GM23338 (cell line): ENCODE results near the gene DMRT2. TPM values are rescaled to one million over a fixed set of nuclear protein-coding genes. Genes with fewer than 3 reads are reported as not detected.

Source experiments
- ATAC-seq: fragments of 200-7000 bp; cut with Tn5 transposase; 3 replicates; pipeline ENCODE4 v1.9.1; 2020
- DNase-seq: peaks from one replicate; pipeline ENCODE4 v3.0.0-alpha.2; 2015; ENCODE audit warnings: low spot score
- H2AFZ ChIP-seq: fragments of 200-600 bp; sonication (generic); 2 replicates; pipeline ENCODE4 v1.8.0; 2016; ENCODE audit warnings: antibody characterized with exemption, mild to moderate bottlenecking, moderate library complexity
- H3F3A ChIP-seq: fragments of 200-600 bp; sonication (generic); replicated peaks from 2 replicates; pipeline ENCODE4 v1.8.0; 2017; ENCODE audit warnings: antibody characterized with exemption, mixed run types, low read depth
- H3K27ac ChIP-seq: fragments of 200-600 bp; sonication (generic); 2 replicates; pipeline ENCODE4 v1.6.1; 2016; ENCODE audit warnings: low read depth
- H3K27me3 ChIP-seq: fragments of 200-600 bp; sonication (generic); 2 replicates; pipeline ENCODE4 v1.8.0; 2016; ENCODE audit warnings: mild to moderate bottlenecking, mixed run types, moderate library complexity; ENCODE audit not compliant: insufficient read depth
- H3K36me3 ChIP-seq: fragments of 200-600 bp; sonication (generic); 2 replicates; pipeline ENCODE4 v1.8.0; 2016; ENCODE audit warnings: mild to moderate bottlenecking; ENCODE audit not compliant: insufficient read depth
- H3K4me1 ChIP-seq: fragments of 200-600 bp; sonication (generic); 2 replicates; pipeline ENCODE4 v1.8.0; 2016; ENCODE audit warnings: mild to moderate bottlenecking, moderate library complexity; ENCODE audit not compliant: insufficient read depth
- H3K4me2 ChIP-seq: fragments of 200-600 bp; sonication (generic); 2 replicates; pipeline ENCODE4 v1.7.1; 2017; ENCODE audit warnings: mixed run types
- H3K4me3 ChIP-seq: fragments of 200-600 bp; sonication (generic); 2 replicates; pipeline ENCODE4 v1.6.1; 2016; ENCODE audit warnings: mixed run types
- H3K79me2 ChIP-seq: fragments of 200-600 bp; sonication (generic); replicated peaks from 2 replicates; pipeline ENCODE4 v1.8.0; 2017; ENCODE audit warnings: mild to moderate bottlenecking; ENCODE audit not compliant: insufficient read depth
- H3K9me2 ChIP-seq: fragments of 200-600 bp; sonication (generic); 2 replicates; pipeline ENCODE4 v1.8.0; 2017; ENCODE audit not compliant: insufficient read depth
- H4K20me1 ChIP-seq: fragments of 200-600 bp; sonication (generic); replicated peaks from 2 replicates; pipeline ENCODE4 v1.8.0; 2017; ENCODE audit warnings: mild to moderate bottlenecking; ENCODE audit not compliant: insufficient read depth
- H3K27ac Mint-ChIP-seq: 2 replicates; pipeline ENCODE4 v1.8.0; 2020; ENCODE audit warnings: inconsistent platforms, mild to moderate bottlenecking, moderate library complexity, mixed read lengths
- H3K27me3 Mint-ChIP-seq: 3 replicates; pipeline ENCODE4 v1.8.0; 2022; ENCODE audit warnings: low read depth, mild to moderate bottlenecking, moderate library complexity, mixed read lengths, inconsistent platforms; ENCODE audit not compliant: insufficient read depth, poor library complexity
- H3K36me3 Mint-ChIP-seq: 3 replicates; pipeline ENCODE4 v1.8.0; 2021; ENCODE audit warnings: low read depth, mild to moderate bottlenecking, inconsistent platforms, moderate library complexity, mixed read lengths
- H3K4me1 Mint-ChIP-seq: 3 replicates; pipeline ENCODE4 v1.8.0; 2020; ENCODE audit warnings: mild to moderate bottlenecking, inconsistent platforms, mixed read lengths
- H3K4me3 Mint-ChIP-seq: 3 replicates; pipeline ENCODE4 v1.8.0; 2021; ENCODE audit warnings: moderate library complexity, mild to moderate bottlenecking, inconsistent platforms, mixed read lengths
- H3K9me3 Mint-ChIP-seq: 3 replicates; pipeline ENCODE4 v1.8.0; 2020; ENCODE audit warnings: moderate library complexity, mild to moderate bottlenecking, inconsistent platforms, mixed read lengths
- EZH2 ChIP-seq: fragments of 200-600 bp; sonication (generic); IDR thresholded peaks from one replicate; pipeline ENCODE4 v1.8.0; 2017; ENCODE audit warnings: antibody characterized with exemption, mild to moderate bottlenecking, low read depth; ENCODE audit not compliant: unreplicated experiment
- POLR2AphosphoS5 ChIP-seq: IDR thresholded peaks from 2 replicates; pipeline ENCODE4 v1.6.1; 2016; ENCODE audit warnings: antibody characterized with exemption, low read depth
- REST ChIP-seq: IDR thresholded peaks from one replicate; pipeline ENCODE4 v1.6.1; 2018; ENCODE audit warnings: antibody characterized with exemption; ENCODE audit not compliant: unreplicated experiment
- ZNF462 ChIP-seq: fragments of 250-450 bp; sonication (Bioruptor Pico); IDR thresholded peaks from 2 replicates; pipeline ENCODE4 v1.5.0; 2020; ENCODE audit warnings: mild to moderate bottlenecking, moderate library complexity
- polyA plus RNA-seq: library from polyadenylated mRNA; unstranded; fragments of >200 nt; fragmentation: Nextera tagmentation; extraction: Ambion mirVana; gene quantifications from 2 replicates; pipeline ENCODE4 v1.2.1, GENCODE V29; 2016
- total RNA-seq: library from RNA; depleted of rRNA; stranded (reverse); fragments of >200 nt; shearing (Covaris generic); gene quantifications from 2 replicates; pipeline ENCODE4 v1.2.3, GENCODE V29; 2014

DMRT2 gene
- total and polyA plus RNA-seq, 2 experiments from 2014 or later = not detected

- Histone ChIP-seq H3K9me2 (no peaks in the 10 kb centered on the region), H3K4me1 (peaks cover 11% of the 10 kb centered on the region; the same call in 1 of the 2 replicates), H3K36me3 (no peaks in the 10 kb centered on the region), H3K79me2 (no peaks in the 10 kb centered on the region), H3K4me2 (no peak overlapping the region), H4K20me1 (no peaks in the 10 kb centered on the region), H2AFZ (no peak overlapping the region), H3K27me3 (no peaks in the 10 kb centered on the region), H3F3A (no peaks in the 10 kb centered on the region), H3K27ac (no peak overlapping the region), H3K4me3 (no peak overlapping the region)
- no peak overlapping the region for H3K27ac Mint-ChIP-seq
- H3K4me1 Mint-ChIP-seq = peaks cover 19% of the 10 kb centered on the region
- no peak overlapping the region for H3K4me3 Mint-ChIP-seq
- ATAC-seq = no peak
- H3K27me3 Mint-ChIP-seq = peaks cover 5% of the 10 kb centered on the region
- DNase-seq = no peak
- H3K36me3 Mint-ChIP-seq = no peaks in the 10 kb centered on the region
- H3K9me3 Mint-ChIP-seq = no peaks in the 10 kb centered on the region
- TF ChIP-seq EZH2 (no peak), REST (no peak), POLR2AphosphoS5 (no peak), ZNF462 (no peak)
Measured at GRCh38 chr9:1098551-1098950, 48.4 kb downstream of the DMRT2 start.
